Fibroblast of lung (primary cell): ENCODE data around the gene OR5K4. TPM values are rescaled to one million over a fixed set of nuclear protein-coding genes. Genes with fewer than 3 reads are reported as not detected.

Experiments used
- DNase-seq, 2 donors: peaks; one replicate each; pipeline versions ENCODE4 v3.0.0 to v3.0.0-alpha.2; 2010; ENCODE audit warnings: low read depth in 2 of 2
- H2AFZ ChIP-seq: 2 replicates; pipeline ENCODE4 v1.5.1; 2012; ENCODE audit warnings: low read length, control low read depth, inconsistent platforms
- H3K27ac ChIP-seq: 2 replicates; pipeline ENCODE4 v1.5.1; 2011; ENCODE audit warnings: low read length, control low read depth; ENCODE audit not compliant: insufficient read depth
- H3K27me3 ChIP-seq: 2 replicates; pipeline ENCODE4 v1.5.1; 2011; ENCODE audit warnings: mild to moderate bottlenecking, low read length; ENCODE audit not compliant: control insufficient read depth, insufficient read depth
- H3K36me3 ChIP-seq: 2 replicates; pipeline ENCODE4 v1.5.1; 2011; ENCODE audit warnings: low read length; ENCODE audit not compliant: control insufficient read depth, insufficient read depth
- H3K4me1 ChIP-seq: 2 replicates; pipeline ENCODE4 v1.5.1; 2011; ENCODE audit warnings: low read length; ENCODE audit not compliant: control insufficient read depth, insufficient read depth; ENCODE audit errors: extremely low read depth
- H3K4me2 ChIP-seq: 2 replicates; pipeline ENCODE4 v1.5.1; 2011; ENCODE audit warnings: low read length, control low read depth; ENCODE audit not compliant: insufficient read depth; ENCODE audit errors: extremely low read depth
- H3K4me3 ChIP-seq, 4 experiments: fragments of 200-600 bp in 1 of 4; sonication (generic) in 1 of 4; replicated peaks in 1 of 4; 2 replicates each; pipeline ENCODE4 v1.5.1; 2011 to 2016; ENCODE audit warnings: low read length in 4 of 4, low read depth in 3 of 4, mild to moderate bottlenecking in 3 of 4, control low read depth in 2 of 4, inconsistent platforms in 1 of 4, mixed read lengths in 1 of 4; ENCODE audit not compliant: insufficient read depth in 1 of 4; ENCODE audit errors: control extremely low read depth in 1 of 4
- H3K79me2 ChIP-seq: 2 replicates; pipeline ENCODE4 v1.5.1; 2012; ENCODE audit warnings: mild to moderate bottlenecking, low read length, inconsistent platforms; ENCODE audit not compliant: control insufficient read depth, insufficient read depth
- H3K9ac ChIP-seq: 2 replicates; pipeline ENCODE4 v1.5.1; 2011; ENCODE audit warnings: mild to moderate bottlenecking, low read length, control low read depth; ENCODE audit not compliant: insufficient read depth
- H3K9me3 ChIP-seq: 2 replicates; pipeline ENCODE4 v1.5.1; 2012; ENCODE audit warnings: low read depth, low read length; ENCODE audit not compliant: control insufficient read depth, insufficient read depth
- H4K20me1 ChIP-seq: 2 replicates; pipeline ENCODE4 v1.5.1; 2011; ENCODE audit warnings: low read length; ENCODE audit not compliant: control insufficient read depth, insufficient read depth; ENCODE audit errors: extremely low read depth
- CTCF ChIP-seq, 2 donors: IDR thresholded peaks in 1 of 2; conservative IDR thresholded peaks in 1 of 2; 1 replicate in 1 of 2; 2 replicates in 1 of 2; pipeline ENCODE4 v1.5.1; 2011 to 2012; ENCODE audit warnings: low read length in 2 of 2, control low read depth in 1 of 2, inconsistent platforms in 1 of 2, low read depth in 1 of 2, mild to moderate bottlenecking in 1 of 2
- EZH2 ChIP-seq: IDR thresholded peaks from 2 replicates; pipeline ENCODE4 v1.5.1; 2012; ENCODE audit warnings: low read length, control low read depth, mild to moderate bottlenecking; ENCODE audit errors: missing control alignments
- polyA minus RNA-seq: library from RNA; depleted of rRNA, polyadenylated mRNA; stranded (reverse); fragments of >200 nt; gene quantifications from 2 replicates; pipeline ENCODE4 v1.2.3, GENCODE V29; 2011; ENCODE audit warnings: low replicate concordance
- polyA plus RNA-seq, 2 donors: library from polyadenylated mRNA; depleted of rRNA in 1 of 2; stranded (reverse) in 1 of 2; unstranded in 1 of 2; fragments of >200 nt; gene quantifications; 2 replicates each; pipeline ENCODE4 v1.2.1, GENCODE V29; 2011 to 2012; ENCODE audit warnings: missing spikeins in 1 of 2
- total RNA-seq: library from RNA; depleted of rRNA; stranded (reverse); fragments of >200 nt; gene quantifications from 2 replicates; pipeline ENCODE4 v1.2.1, GENCODE V29; 2014

OR5K4 gene
- total RNA-seq (not detected in 2 replicates), polyA plus RNA-seq (not detected in 2 replicates), polyA minus RNA-seq (not detected in 2 replicates)
- polyA plus RNA-seq (2012), result not detected in 2 replicates

- no peak within 1 kb of the TSS for H3K27ac ChIP-seq
- no peak for TF ChIP-seq EZH2
- no peak for TF ChIP-seq CTCF (conservative IDR thresholded peaks at IDR 0.05 in 1 of 2, IDR thresholded peaks at IDR 0.05 in 1 of 2; ENCODE audit: low read depth in 1 of 2, low read length in 2 of 2)
- H3K9me3 ChIP-seq, result no peaks in the 10 kb centered on the region
- DNase-seq, result no peak
- H4K20me1 ChIP-seq, result no peaks in the 10 kb centered on the region
- H2AFZ ChIP-seq, result no peak within 1 kb of the TSS
- H3K79me2 ChIP-seq, result no peaks in the 10 kb centered on the region
- no peak within 1 kb of the TSS for H3K4me2 ChIP-seq
- no peaks in the 10 kb centered on the region for H3K27me3 ChIP-seq
- no peaks in the 10 kb centered on the region for H3K4me1 ChIP-seq
- no peak within 1 kb of the TSS for H3K9ac ChIP-seq
- H3K36me3 ChIP-seq, result no peaks in the 10 kb centered on the region
- H3K4me3 ChIP-seq, result no peak within 1 kb of the TSS
Measured at GRCh38 chr3:98353554-98353953, at the start of gene OR5K4. OR5K4 (plus strand) TSS chr3:98353854; CDS start chr3:98353854, 0 bp downstream.

GRCh38 chr3:98322101-98322500 lies 31.6 kb upstream of the OR5K4 start:
- Histone ChIP-seq H3K36me3 (no peaks in the 10 kb centered on the region), H3K9me3 (no peaks in the 10 kb centered on the region), H3K9ac (no peak overlapping the region), H3K27me3 (no peaks in the 10 kb centered on the region), H3K4me1 (no peaks in the 10 kb centered on the region), H2AFZ (no peak overlapping the region), H3K4me3 (no peak overlapping the region), H4K20me1 (no peaks in the 10 kb centered on the region), H3K27ac (no peak overlapping the region), H3K4me2 (no peak overlapping the region), H3K79me2 (no peaks in the 10 kb centered on the region)
- no peak for DNase-seq
- TF ChIP-seq CTCF (conservative IDR thresholded peaks at IDR 0.05 in 1 of 2, IDR thresholded peaks at IDR 0.05 in 1 of 2; ENCODE audit: low read depth in 1 of 2, low read length in 2 of 2) (no peak), EZH2 (no peak)

- no peaks in the 10 kb centered on the region for H4K20me1 ChIP-seq
- no peak overlapping the region for H3K4me3 ChIP-seq
- H2AFZ ChIP-seq, result no peak overlapping the region
- no peak overlapping the region for H3K27ac ChIP-seq
- TF ChIP-seq EZH2, result no peak
- TF ChIP-seq CTCF (conservative IDR thresholded peaks at IDR 0.05 in 1 of 2, IDR thresholded peaks at IDR 0.05 in 1 of 2; ENCODE audit: low read depth in 1 of 2, low read length in 2 of 2), result no peak
- no peaks in the 10 kb centered on the region for H3K36me3 ChIP-seq
- no peak overlapping the region for H3K4me2 ChIP-seq
- no peaks in the 10 kb centered on the region for H3K4me1 ChIP-seq
- no peaks in the 10 kb centered on the region for H3K9me3 ChIP-seq
- no peak overlapping the region for H3K9ac ChIP-seq
- H3K79me2 ChIP-seq, result no peaks in the 10 kb centered on the region
- no peak for DNase-seq
- H3K27me3 ChIP-seq, result no peaks in the 10 kb centered on the region
Measured at GRCh38 chr3:98322686-98323085, 31.0 kb upstream of the OR5K4 start.
